ENCODE data around the gene CAB39. TPM values are rescaled to one million over a fixed set of nuclear protein-coding genes. Genes with fewer than 3 reads are reported as not detected.

The CAB39 gene
- total and polyA plus RNA-seq, 2 of the 8 experiments (the other 6 are each of a cell fraction or from before 2014, with no cell fraction given) = 16.4 to 50.5 TPM

DNA sequence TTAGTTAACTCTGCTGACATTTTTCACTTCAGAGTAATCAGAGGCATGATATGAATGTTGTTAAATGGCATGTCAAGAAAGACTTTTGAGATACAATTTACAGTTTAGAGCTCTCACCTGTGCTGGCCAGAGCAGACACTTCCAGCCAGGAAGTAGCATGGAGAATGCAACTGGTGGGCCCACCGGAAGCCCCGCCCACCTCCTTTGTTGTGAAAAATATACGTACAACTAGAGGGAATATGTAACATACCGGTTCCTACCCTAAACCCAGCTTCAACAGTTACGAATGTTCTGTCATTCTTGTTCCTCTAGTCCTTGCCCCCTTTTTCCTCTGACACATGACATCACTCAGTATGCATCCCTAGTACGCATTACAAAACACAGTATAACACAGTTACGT lies 81.9 kb downstream of the CAB39 start:
- H3K23ac ChIP-seq (ENCODE audit: insufficient read length) = no peak overlapping the region
- H3K18ac ChIP-seq (ENCODE audit: extremely low read depth, low read length) = no peak overlapping the region
- H3K14ac ChIP-seq (ENCODE audit: insufficient read length) = no peak overlapping the region
- FAIRE-seq (no peak), DNase-seq (ENCODE audit: low read depth in 1 of 2, low spot score in 2 of 2) (no peak)
- H4K5ac ChIP-seq (ENCODE audit: insufficient read length, low read depth, low read length) = no peak overlapping the region
- no peak for TF ChIP-seq PHF8 (conservative IDR thresholded peaks at IDR 0.05; ENCODE audit: low read depth, low read length)
- H2BK20ac ChIP-seq (ENCODE audit: low read length) = no peak overlapping the region
- H2BK12ac ChIP-seq (ENCODE audit: low read depth, low read length) = no peak overlapping the region
- H3K9me3 ChIP-seq (ENCODE audit: insufficient read depth in 2 of 2, low read depth in 1 of 2, low read length in 1 of 2) = no peaks in the 10 kb centered on the region
- H3K4me3 ChIP-seq (ENCODE audit: extremely low read depth in 1 of 4, insufficient read depth in 2 of 4, low read depth in 3 of 4, low read length in 4 of 4) = no peak overlapping the region
- no peaks in the 10 kb centered on the region for H3K23me2 ChIP-seq (ENCODE audit: low read depth, low read length)
- 0 out of 4 replicates have a peak, but pooled peaks cover 0 to 3% of the 10 kb centered on the region in 2 experiments for H3K79me2 ChIP-seq (ENCODE audit: control insufficient read depth in 1 of 2, insufficient read depth in 2 of 2, low read length in 2 of 2)
- H4K91ac ChIP-seq (replicated peaks; ENCODE audit: insufficient read length, low read length) = no peak overlapping the region
- H3K9ac ChIP-seq (replicated peaks in 1 of 4; ENCODE audit: extremely low read depth in 1 of 4, low read depth in 3 of 4, low read length in 3 of 4) = no peak overlapping the region
- H3K4me1 ChIP-seq (replicated peaks in 1 of 4; ENCODE audit: control insufficient read depth in 3 of 4, insufficient read depth in 4 of 4, low read length in 3 of 4) = peaks cover 0 to 3% (median 0%) of the 10 kb centered on the region in 4 experiments; a peak in 1 of 7 replicates
- ChIA-PET CTCF (ENCODE audit: partially characterized antibody) (interaction anchor here (0.8 to 4.7 kb wide), 3 partner anchors 15 to 76 kb away, joined by 3 to 44 read pairs (median 4); no protein-coding TSS in a partner anchor), POLR2A (ENCODE audit: partially characterized antibody) (no interaction called here)
- H3K79me1 ChIP-seq (ENCODE audit: low read depth, low read length) = peaks cover 4% of the 10 kb centered on the region; the same call in 1 of the 2 replicates
- H3K27ac ChIP-seq (ENCODE audit: low read depth, low read length) = no peak overlapping the region
- H3K36me3 ChIP-seq (ENCODE audit: control insufficient read depth in 2 of 4, insufficient read depth in 4 of 4, low read length in 3 of 4) = peaks cover 0 to 9% (median 2%) of the 10 kb centered on the region in 4 experiments; a peak in 3 of 8 replicates
- no peak overlapping the region for H2BK120ac ChIP-seq (replicated peaks; ENCODE audit: low read depth, low read length)
- no peak overlapping the region for H2BK5ac ChIP-seq (ENCODE audit: low read depth, low read length)
- peaks cover 0 to 4% of the 10 kb centered on the region in 2 experiments for H4K20me1 ChIP-seq (replicated peaks in 1 of 2; ENCODE audit: control insufficient read depth in 1 of 2, insufficient read depth in 2 of 2, low read length in 2 of 2)
- 91% methylated on average over 7 of the region's 7 CpGs; no CpG with 5 or more reads in 1 of the 2 experiments for WGBS, 2 experiments (ENCODE audit: extremely low coverage in 1 of 2, insufficient coverage in 1 of 2, insufficient read length in 1 of 2, insufficient replicate concordance in 2 of 2, low coverage in 1 of 2, low lambda C conversion rate in 2 of 2, missing lambda C conversion rate in 1 of 2)
- H2AFZ ChIP-seq (ENCODE audit: low read length) = no peak overlapping the region
- H3K27me3 ChIP-seq (replicated peaks in 1 of 4; ENCODE audit: control insufficient read depth in 3 of 4, extremely low read depth in 1 of 4, insufficient read depth in 3 of 4, low read length in 3 of 4) = no peaks in the 10 kb centered on the region
- H2AK5ac ChIP-seq (ENCODE audit: low read depth, low read length) = no peak overlapping the region
- H4K8ac ChIP-seq (ENCODE audit: extremely low read depth, insufficient read depth, low read length) = no peak overlapping the region
- H3K56ac ChIP-seq (replicated peaks; ENCODE audit: insufficient read length, low read depth, low read length) = no peak overlapping the region
- no peak overlapping the region for H2BK15ac ChIP-seq (ENCODE audit: low read length)
- H3K4ac ChIP-seq (replicated peaks; ENCODE audit: insufficient read length, low read depth, low read length) = no peak overlapping the region
- H3K4me2 ChIP-seq (ENCODE audit: insufficient read depth in 1 of 2, low read depth in 2 of 2, low read length in 2 of 2) = no peak overlapping the region

Data from H1 (cell line).